OCI-M1 (cell line): Measurements from ENCODE around the gene CEP68.
"Not testable (repeated sequence)": the region's sequence is repeated elsewhere in the genome, so short reads cannot be mapped to it uniquely, and the experiment has no call there.

Source experiments
- DNase-seq: peaks from one replicate; lab custom pipeline; 2025; lab: John Stamatoyannopoulos, UW

CEP68 gene

GRCh38 chr2:65030476-65031332 is 25.5 kb upstream of the CEP68 start:
- DNase-seq: no peak

DNA sequence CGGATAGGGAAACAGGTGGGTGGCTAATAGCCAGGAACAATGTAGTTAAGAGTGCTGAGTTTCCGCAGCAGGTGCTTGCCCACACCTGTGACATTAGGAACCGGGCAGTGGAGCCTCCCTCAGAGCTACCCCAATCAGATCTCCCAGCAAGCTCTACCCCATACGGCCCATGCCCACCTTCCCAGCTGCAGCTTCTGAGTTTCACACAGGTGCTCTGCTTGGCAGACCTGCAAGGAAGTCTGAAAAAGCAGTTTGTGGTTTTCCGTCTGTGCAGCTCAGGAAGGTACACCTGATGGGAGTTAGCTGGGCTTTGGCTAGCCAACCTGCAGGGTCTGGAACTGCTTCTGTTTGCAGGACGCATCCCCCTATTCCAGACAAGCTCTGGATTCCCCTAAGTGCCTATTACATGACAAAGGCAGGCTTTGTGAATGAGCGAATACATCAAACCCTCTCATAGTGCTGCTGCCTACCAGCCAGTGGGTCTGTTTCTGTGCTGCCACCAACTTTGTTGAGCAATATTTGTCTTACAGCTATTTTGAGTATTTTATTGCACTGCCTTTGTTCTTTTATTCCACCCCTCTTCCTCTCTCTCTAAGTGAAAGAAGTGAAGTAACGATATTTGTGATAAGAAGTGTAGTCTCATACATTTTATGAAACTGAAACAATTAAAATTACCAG is 24.7 kb upstream of the CEP68 start:
- no peak for DNase-seq

DNA sequence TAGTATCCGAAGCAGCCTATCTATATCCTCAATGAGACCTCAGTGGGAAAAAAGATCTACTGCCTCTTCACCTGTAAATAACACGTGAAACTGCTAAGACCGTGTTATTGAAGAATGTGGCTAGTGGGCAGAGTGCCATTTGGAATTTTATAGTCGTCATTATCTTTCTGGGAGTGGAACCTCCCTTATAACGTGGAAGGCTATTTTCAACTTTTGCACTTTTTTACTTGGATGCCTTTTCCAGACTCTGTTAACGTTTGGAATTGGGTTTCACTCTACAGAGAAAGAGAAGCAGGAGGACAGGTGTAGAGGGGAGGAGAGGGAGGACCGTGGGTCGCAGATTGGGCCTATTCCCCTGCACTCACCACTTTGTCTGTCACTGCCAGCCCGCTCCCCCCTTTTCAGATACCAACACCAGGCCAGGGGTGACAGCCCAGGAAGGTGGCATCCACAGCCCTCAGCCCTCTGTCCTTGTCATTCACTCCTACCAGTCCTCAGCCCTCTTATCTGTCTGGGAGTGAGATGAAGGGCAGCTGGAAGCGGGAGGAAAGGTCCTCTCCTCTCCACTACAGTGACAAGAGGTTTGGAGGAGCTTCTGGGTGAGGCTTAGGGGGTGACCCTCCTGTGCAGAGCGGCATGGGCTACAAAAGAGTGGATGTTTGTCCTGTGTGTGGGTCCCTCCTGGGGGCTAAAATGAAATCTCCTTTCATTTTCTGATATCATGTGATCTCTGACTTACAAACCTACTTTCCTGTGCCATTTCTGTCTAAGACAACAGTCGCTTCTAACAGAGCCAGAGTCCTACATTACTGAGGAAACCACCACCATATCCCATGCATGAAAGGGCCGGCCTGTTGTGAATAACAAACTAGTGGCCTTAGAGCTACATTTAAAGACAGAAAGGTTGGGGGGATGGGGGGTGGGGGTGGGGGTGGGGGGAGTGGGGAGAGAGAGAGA is 23.9 kb upstream of the CEP68 start:
- DNase-seq: no peak

- DNase-seq: peak; percentile 57
These were observed 23.0 kb upstream of the CEP68 start for GRCh38 chr2:65033178-65033577.

GRCh38 chr2:65033667-65034066 is 22.5 kb upstream of the CEP68 start:
- not testable (repeated sequence) for DNase-seq

- no peak for DNase-seq
These were observed 20.8 kb upstream of the CEP68 start for GRCh38 chr2:65035351-65035943.

DNA sequence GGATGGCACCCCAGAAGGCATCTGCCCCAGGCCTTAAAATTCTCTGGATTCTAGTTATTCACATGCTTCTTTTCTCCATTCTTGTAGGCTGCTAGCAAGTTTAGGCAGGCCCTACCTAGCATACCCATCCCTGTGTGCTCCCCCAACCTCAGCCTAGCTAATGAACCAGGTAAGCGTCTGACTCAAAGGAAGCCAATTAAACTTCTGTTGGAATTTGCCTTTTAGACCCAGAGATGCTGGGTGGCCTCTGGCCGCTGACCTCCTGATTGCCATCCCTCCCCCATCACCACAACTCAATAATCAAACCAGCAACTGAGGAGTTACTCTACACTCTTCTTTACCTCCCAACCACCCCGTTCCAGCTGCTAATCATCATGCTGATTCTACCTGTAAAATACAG is 19.0 kb upstream of the CEP68 start:
- DNase-seq: no peak

DNA sequence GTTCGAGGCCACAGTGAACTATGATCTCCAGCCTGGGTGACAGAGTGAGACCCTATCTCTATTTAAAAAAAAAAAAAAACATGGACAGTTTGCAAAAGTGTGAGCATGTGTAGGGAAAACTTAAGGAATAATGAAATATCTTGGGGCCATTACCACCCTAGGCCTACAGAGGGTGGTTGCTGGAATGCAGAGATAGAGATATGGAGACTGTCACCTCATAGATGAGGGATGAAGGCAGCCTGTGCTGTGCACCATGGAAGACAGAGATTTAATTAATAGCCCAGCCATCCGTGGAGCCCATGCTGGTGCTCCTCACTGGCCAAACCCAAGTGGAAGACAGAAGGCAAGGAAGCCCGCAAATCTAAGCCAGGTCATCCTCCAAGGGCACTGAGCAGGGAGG is 16.6 kb upstream of the CEP68 start:
- DNase-seq: no peak

GRCh38 chr2:65040400-65041261 is 15.6 kb upstream of the CEP68 start:
- DNase-seq: peak; percentile 83

DNA sequence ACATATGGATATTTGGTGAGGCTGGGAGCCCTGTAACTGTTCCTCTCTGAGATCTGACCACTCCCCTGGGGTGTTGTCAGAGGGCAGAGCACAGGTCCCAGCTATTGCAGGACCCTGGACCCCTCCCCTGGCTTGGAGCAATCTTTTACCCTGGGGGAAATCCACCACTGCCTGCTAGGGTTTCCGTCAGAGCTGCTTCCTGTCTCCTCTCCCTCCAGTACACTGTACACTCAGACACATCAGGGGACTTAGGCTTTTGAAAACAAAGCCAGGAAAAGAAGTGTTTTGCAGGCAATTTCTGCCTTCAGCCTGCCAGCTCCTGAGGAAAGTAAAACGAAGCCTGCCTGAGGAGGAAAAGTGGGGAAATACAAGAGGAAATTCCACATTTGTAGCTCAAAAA is 13.2 kb upstream of the CEP68 start:
- no peak for DNase-seq

GRCh38 chr2:65044097-65044735 is 12.0 kb upstream of the CEP68 start:
- no peak for DNase-seq

DNA sequence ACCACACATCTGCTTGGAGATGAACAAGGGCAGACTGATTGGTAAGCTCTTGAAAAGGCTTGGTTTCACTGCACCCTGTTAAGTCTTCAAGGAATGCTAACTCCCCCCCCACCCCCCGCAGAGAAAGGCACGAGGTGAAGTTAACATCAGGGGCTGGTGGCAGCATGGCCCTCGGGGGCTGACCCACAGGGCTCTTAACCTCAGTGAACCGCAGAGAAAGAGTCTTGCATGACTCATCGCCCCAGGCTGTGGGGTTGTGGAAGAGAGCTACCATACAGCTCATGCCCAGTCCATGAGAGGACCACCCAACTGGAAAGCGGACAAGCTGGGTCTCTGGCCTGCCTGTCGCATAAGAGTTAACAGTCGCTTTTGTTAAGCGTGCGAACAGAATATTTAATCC is 10.6 kb upstream of the CEP68 start:
- no peak for DNase-seq

DNA sequence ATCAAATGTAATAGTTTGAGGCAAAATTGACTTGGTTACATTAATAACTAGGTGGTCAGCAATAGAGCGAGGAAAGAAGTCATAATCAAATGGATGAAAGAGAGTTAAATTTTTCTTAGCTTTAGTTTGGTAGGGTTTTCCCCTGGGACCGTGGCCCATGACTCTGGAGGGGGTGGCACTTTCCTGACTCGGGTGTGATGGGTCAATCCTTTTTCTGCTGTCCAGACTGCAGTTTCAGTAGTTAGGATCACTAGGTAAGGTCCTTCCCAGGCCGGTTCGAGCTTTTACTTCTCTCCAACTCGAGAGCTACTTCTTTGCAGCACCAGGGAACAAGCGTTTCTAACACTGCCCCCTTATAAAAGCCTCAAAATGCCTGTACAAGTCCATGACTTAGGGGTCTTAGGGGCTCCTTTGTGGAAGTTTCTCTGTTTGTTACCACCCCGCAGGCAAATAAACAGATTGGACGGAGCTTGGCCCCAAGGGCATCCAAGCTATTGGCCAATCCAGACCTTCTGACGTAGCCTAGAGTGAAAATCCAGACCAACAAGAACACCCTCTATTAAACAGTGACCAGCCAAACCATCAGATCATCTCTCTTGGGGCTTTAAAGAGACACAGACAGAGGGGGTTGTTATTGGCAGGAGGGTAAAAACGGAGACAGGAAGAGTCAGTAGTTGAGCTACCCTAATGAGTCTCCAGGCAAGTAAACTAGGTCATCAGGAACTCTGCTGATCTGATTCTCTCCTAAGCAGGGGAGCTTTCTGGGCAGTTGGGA is 9.4 kb upstream of the CEP68 start:
- DNase-seq: no peak

GRCh38 chr2:65049010-65049639 is 7.1 kb upstream of the CEP68 start:
- DNase-seq: peak; percentile 43

DNA sequence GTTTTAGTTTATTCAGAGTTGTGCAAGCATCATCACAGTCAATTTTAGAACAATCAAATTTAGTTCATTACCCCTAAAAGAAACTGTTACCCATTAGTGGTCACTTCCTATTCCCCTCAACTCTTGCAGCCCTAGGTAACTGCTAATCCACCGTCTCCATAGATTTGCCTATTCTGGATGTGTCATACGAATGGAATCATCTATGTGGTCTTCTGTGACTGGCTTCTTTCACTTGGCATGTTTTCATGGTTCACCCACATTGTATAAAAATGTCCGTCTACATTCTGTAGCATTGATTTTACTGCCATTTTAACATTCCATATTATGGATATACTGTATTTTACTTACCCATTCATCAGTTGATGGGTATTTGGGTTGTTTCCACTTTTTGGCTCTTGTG is 5.3 kb upstream of the CEP68 start:
- DNase-seq: no peak

DNA sequence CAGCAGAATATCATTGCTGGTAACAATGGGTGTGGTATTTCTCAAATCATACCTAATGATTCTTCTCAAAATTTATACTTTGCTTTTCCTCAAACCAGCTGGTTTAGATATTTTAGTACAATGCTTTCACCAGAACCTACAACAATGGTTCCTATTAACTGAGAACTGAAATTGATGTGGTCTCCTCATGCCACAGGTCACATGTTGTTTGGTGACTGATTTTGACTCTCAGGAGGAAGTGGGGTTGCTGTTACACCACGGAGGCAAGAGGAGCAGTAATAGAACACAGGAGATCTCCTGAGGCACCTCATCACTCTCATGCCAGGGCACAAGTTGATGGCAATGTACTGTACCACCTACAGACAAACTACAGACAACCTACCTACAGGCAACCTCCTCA is 3.0 kb upstream of the CEP68 start:
- peak; percentile 8 for DNase-seq

- no peak for DNase-seq
These were observed 1.3 kb upstream of the CEP68 start for GRCh38 chr2:65054749-65055421.

- DNase-seq: no peak
These were observed 598 bp upstream of the CEP68 start for GRCh38 chr2:65055422-65056214.
